HepG2 (cell line): ENCODE data around the gene MRPL51. TPM values are rescaled to one million over a fixed set of nuclear protein-coding genes. Genes with fewer than 3 reads are reported as not detected.
A peak's percentile ranks its signal among the peaks of the same experiment; 100 is the strongest.

Experiments
- ARNT ChIP-seq: fragments of 450-650 bp; IDR thresholded peaks from 2 replicates; pipeline ENCODE4 v1.6.1; 2017
- BCL6 ChIP-seq: IDR thresholded peaks from 2 replicates; pipeline ENCODE4 v1.6.1; 2016; ENCODE audit warnings: missing genetic modification reagents, missing compliant biosample characterization
- CREB1 ChIP-seq, 2 experiments: fragments of 450-650 bp in 1 of 2; IDR thresholded peaks; 2 replicates each; pipeline ENCODE4 v1.6.1; 2016 to 2017; ENCODE audit warnings: control low read depth in 1 of 2, mild to moderate bottlenecking in 1 of 2, missing compliant biosample characterization in 1 of 2, missing genetic modification characterization in 1 of 2
- FOXK2 ChIP-seq: fragments of 450-650 bp; IDR thresholded peaks from 2 replicates; pipeline ENCODE4 v1.6.1; 2016
- HOXA9 ChIP-seq: sonication (generic); formaldehyde crosslinking; IDR thresholded peaks from 2 replicates; pipeline ENCODE4 v1.8.1; 2022; ENCODE audit warnings: missing genetic modification reagents, mild to moderate bottlenecking, moderate library complexity, borderline replicate concordance
- NR2C2 ChIP-seq: sonication (generic); formaldehyde crosslinking; IDR thresholded peaks from 2 replicates; pipeline ENCODE4 v1.4.0; 2020; ENCODE audit warnings: missing genetic modification reagents, mild to moderate bottlenecking, moderate library complexity, borderline replicate concordance
- PAXIP1 ChIP-seq: sonication (generic); formaldehyde crosslinking; conservative IDR thresholded peaks from 2 replicates; pipeline ENCODE4 v1.4.0; 2020; ENCODE audit warnings: mild to moderate bottlenecking, missing genetic modification reagents, moderate library complexity
- SNAPC5 ChIP-seq: sonication (generic); formaldehyde crosslinking; IDR thresholded peaks from 2 replicates; pipeline ENCODE4 v1.8.1; 2023; ENCODE audit warnings: mild to moderate bottlenecking, missing genetic modification reagents, borderline replicate concordance
- TFDP2 ChIP-seq: sonication (generic); formaldehyde crosslinking; IDR thresholded peaks from 2 replicates; pipeline ENCODE4 v1.4.0; 2020; ENCODE audit warnings: missing genetic modification reagents
- YEATS4 ChIP-seq: sonication (generic); formaldehyde crosslinking; IDR thresholded peaks from 2 replicates; pipeline ENCODE4 v1.4.0; 2020; ENCODE audit warnings: missing genetic modification reagents, borderline replicate concordance
- ZBTB14 ChIP-seq: sonication (generic); formaldehyde crosslinking; IDR thresholded peaks from 2 replicates; pipeline ENCODE4 v1.4.0; 2020; ENCODE audit warnings: missing genetic modification reagents
- ZNF354B ChIP-seq: sonication (generic); formaldehyde crosslinking; IDR thresholded peaks from 2 replicates; pipeline ENCODE4 v1.8.0; 2022; ENCODE audit warnings: mild to moderate bottlenecking, missing genetic modification reagents
- ZNF503 ChIP-seq: sonication (generic); formaldehyde crosslinking; IDR thresholded peaks from 2 replicates; pipeline ENCODE4 v1.4.0; 2020; ENCODE audit warnings: missing genetic modification reagents
- ZNF547 ChIP-seq: sonication (generic); formaldehyde crosslinking; IDR thresholded peaks from 2 replicates; pipeline ENCODE4 v1.5.1; 2020; ENCODE audit warnings: mild to moderate bottlenecking, missing genetic modification reagents
- ZNF737 ChIP-seq: sonication (generic); formaldehyde crosslinking; IDR thresholded peaks from 2 replicates; pipeline ENCODE4 v1.5.0; 2020; ENCODE audit warnings: missing genetic modification reagents, mild to moderate bottlenecking, borderline replicate concordance
- ZSCAN22 ChIP-seq: sonication (generic); formaldehyde crosslinking; IDR thresholded peaks from 2 replicates; pipeline ENCODE4 v1.4.0; 2020; ENCODE audit warnings: mild to moderate bottlenecking, missing genetic modification reagents
- polyA plus RNA-seq, 8 experiments: library from polyadenylated mRNA; depleted of rRNA in 3 of 8; stranded (reverse) in 7 of 8; unstranded in 1 of 8; fragments of >200 nt; fragmentation: Illumina TruSeq in 4 of 8; extraction: Trizol in 4 of 8; gene quantifications; 2 replicates each; pipeline versions ENCODE4 v1.2.1 to v1.2.3, GENCODE V29; 2011 to 2016; ENCODE audit warnings: low read depth in 4 of 8, missing spikeins in 1 of 8, mixed read lengths in 1 of 8; ENCODE audit not compliant: insufficient read depth in 1 of 8
- total RNA-seq, 5 experiments: library from RNA; depleted of rRNA; stranded (reverse); fragments of >200 nt; fragmentation: Illumina TruSeq; extraction: Trizol; gene quantifications; 2 replicates each; pipeline ENCODE4 v1.2.3, GENCODE V29; 2016; ENCODE audit warnings: low read depth in 1 of 5
- TF ChIP-seq, protein P1 (sequence below): sonication (generic); formaldehyde crosslinking; IDR thresholded peaks from 2 replicates; pipeline ENCODE4 v1.5.0; 2020; ENCODE audit warnings: mild to moderate bottlenecking, missing genetic modification reagents

MRPL51 gene
- total and polyA plus RNA-seq, 2 of the 13 experiments (the other 11 are each of a cell fraction or from before 2014, with no cell fraction given) = 64.8 to 278 TPM

DNA sequence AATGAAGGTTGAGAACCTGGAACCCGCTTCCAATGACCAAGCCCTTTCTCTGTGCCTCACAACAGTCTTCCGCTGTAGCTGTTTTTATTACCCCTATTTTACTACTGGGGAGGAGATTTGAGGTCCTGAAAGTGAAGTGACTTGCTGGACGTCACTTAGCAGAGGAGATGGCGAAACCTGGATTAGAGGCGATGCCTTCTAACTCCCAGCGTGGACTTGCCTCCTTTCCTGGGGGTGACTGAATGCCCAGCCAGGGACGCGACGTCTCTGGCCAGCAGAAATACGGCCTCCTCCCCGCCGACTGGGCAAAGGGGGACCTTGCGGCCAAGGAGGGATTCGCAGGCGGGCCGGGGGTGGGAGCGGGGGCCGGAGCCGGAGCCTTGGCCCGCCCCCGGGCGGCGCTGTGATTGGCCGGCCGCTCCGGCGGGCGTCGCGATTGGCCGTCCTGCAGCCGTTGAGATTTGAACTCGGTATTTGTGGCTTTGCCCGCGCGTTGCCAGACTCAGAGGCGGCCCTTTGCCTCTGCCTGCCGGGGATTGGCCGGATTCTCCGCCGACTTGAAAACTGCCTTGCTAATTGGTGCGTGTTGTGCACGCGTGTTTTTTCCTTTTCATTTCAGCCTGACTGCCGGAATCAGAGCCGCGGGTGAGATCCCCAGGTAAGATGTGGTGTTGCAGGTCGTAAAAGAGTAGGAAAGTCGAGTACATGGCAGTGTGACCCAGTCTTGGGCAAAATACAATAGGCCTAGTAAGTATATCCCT is 615 bp upstream of the MRPL51 start, which contains the start of gene NCAPD2 (continued):
- TF ChIP-seq ZNF547 (0 out of 2 replicates have a peak, but pooled peaks have one; percentile 80), YEATS4 (CRISPR knock-in tag) (peak; percentile 82), ZBTB14 (CRISPR knock-in tag) (no peak), HOXA9 (CRISPR knock-in tag) (no peak; the same call in 1 of the 2 replicates), ARNT (no peak), ZSCAN22 (CRISPR knock-in tag) (no peak), ZNF354B (CRISPR knock-in tag) (no peak), FOXK2 (peak; percentile 14; the same call in 1 of the 2 replicates), CREB1 (IDR thresholded peaks at IDR 0.05) (peak; percentile 21; the same call in 1 of the 2 replicates), CREB1 (CRISPR knock-in tag; IDR thresholded peaks at IDR 0.05) (no peak), NR2C2 (CRISPR knock-in tag) (peak; percentile 60; the same call in 1 of the 2 replicates), PAXIP1 (CRISPR knock-in tag) (peak; percentile 44), SNAPC5 (CRISPR knock-in tag) (0 out of 2 replicates have a peak, but pooled peaks have one; percentile 14), ZNF737 (CRISPR knock-in tag) (no peak), BCL6 (0 out of 2 replicates have a peak, but pooled peaks have one; percentile 3), TFDP2 (CRISPR knock-in tag) (peak; percentile 97), ZNF503 (CRISPR knock-in tag) (no peak)
- TF ChIP-seq, protein P1, sequence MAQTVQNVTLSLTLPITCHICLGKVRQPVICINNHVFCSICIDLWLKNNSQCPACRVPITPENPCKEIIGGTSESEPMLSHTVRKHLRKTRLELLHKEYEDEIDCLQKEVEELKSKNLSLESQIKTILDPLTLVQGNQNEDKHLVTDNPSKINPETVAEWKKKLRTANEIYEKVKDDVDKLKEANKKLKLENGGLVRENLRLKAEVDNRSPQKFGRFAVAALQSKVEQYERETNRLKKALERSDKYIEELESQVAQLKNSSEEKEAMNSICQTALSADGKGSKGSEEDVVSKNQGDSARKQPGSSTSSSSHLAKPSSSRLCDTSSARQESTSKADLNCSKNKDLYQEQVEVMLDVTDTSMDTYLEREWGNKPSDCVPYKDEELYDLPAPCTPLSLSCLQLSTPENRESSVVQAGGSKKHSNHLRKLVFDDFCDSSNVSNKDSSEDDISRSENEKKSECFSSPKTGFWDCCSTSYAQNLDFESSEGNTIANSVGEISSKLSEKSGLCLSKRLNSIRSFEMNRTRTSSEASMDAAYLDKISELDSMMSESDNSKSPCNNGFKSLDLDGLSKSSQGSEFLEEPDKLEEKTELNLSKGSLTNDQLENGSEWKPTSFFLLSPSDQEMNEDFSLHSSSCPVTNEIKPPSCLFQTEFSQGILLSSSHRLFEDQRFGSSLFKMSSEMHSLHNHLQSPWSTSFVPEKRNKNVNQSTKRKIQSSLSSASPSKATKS = no peak
